Stomach smooth muscle (tissue), 2 donors: Measurements from ENCODE around the gene FAM114A2.

Source experiments
- H3K27ac ChIP-seq: one replicate; pipeline ENCODE4 v1.7.0; 2013; ENCODE audit warnings: mild to moderate bottlenecking, low read length, inconsistent platforms
- H3K27me3 ChIP-seq, 2 donors: one replicate each; pipeline ENCODE4 v1.7.0; 2013; ENCODE audit warnings: low read length in 2 of 2; ENCODE audit not compliant: insufficient read depth in 2 of 2, control insufficient read depth in 1 of 2
- H3K36me3 ChIP-seq, 2 donors: one replicate each; pipeline ENCODE4 v1.7.0; 2013; ENCODE audit warnings: low read length in 2 of 2; ENCODE audit not compliant: control insufficient read depth in 2 of 2, insufficient read depth in 2 of 2
- H3K4me1 ChIP-seq: one replicate; pipeline ENCODE4 v1.7.0; 2013; ENCODE audit warnings: low read length; ENCODE audit not compliant: control insufficient read depth, insufficient read depth
- H3K4me3 ChIP-seq, 2 donors: one replicate each; pipeline ENCODE4 v1.7.0; 2013; ENCODE audit warnings: low read length in 2 of 2
- H3K9ac ChIP-seq, 2 donors: one replicate each; pipeline ENCODE4 v1.7.0; 2013; ENCODE audit warnings: low read length in 2 of 2, mild to moderate bottlenecking in 1 of 2
- H3K9me3 ChIP-seq, 2 donors: one replicate each; pipeline ENCODE4 v1.7.0; 2013; ENCODE audit warnings: low read length in 2 of 2; ENCODE audit not compliant: control insufficient read depth in 2 of 2
- donor health status: healthy.
- donor health status: Pancreatic carcinoma.

The FAM114A2 gene

DNA sequence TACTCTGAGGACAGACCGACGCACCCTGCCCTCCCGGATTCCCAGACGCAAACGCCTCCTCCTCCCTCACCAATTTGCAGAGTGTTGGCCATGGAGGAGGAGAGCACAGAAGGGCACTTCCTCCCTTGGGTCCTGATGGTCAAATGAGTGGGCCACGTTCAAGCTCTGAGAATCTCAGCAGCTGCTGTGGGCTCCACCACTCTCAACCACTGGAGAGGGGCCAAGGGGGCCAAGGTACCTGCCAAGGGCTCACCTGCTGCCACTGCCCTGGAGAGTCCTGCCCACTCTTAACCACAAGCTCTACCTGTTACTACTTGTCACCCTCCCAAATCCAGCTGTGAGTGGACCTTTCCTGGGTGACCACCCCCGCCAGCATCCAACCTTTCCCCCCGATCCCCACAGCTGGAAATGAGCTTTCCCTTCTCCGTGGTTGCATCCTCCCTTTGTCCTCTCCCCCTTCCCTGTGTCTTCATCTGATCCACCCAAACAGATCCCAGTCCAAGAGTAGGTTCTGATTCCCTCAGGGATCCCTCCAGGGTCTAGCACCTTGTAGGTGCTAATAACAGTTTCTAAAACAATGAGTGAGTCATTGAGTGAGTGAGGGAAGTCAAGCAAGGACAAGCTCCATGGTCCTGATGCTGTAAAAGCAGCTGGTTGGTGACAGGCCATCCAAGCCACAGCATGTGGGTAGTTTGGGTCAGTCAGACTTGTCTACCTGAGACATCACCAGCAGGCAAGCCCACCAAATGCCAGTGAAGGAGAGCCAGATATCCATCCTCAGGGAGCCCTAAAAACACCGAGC is 69.7 kb downstream of the FAM114A2 start:
- Histone ChIP-seq H3K9ac (no peak overlapping the region), H3K27ac (no peak overlapping the region), H3K9me3 (no peaks in the 10 kb centered on the region), H3K4me3 (no peak overlapping the region), H3K27me3 (peaks cover 0 to 2% of the 10 kb centered on the region in 2 donors), H3K36me3 (no peaks in the 10 kb centered on the region), H3K4me1 (no peaks in the 10 kb centered on the region)

DNA sequence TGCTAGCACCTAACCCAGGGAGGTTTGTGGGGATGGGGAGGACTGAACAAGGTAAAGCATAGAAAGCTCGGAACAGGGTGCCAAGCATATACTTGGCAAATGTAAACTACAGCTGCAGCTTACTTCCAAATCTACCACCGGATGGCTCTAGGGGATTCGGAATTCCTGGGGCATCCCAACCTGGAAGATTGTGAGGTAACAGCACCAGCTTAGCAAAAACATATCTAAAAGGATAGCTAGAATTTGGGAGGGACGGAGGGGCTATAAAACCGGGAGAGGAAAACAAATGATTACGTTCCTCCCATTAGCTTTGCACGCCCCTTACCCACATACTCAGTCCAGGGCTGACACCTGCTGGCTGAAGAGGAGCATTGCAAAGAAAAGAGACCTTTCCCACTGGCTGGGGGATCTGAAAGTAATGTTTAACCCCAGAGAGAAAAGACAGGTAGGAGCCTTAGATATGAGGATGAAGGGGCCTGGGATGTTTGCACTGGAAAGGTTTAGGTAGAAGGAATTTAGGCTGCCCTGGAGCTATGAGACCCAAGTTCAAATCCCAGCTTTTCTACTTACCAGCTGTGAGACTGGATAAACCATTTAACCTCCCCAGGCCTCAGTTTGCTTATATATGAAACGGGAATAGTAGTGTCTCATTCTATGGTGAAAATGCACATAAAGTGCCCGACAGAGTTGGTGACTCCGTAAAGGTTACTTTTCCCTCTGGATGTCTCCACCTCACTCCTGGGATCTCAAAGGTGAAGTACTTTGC is 73.6 kb downstream of the FAM114A2 start:
- peaks cover 0 to 2% of the 10 kb centered on the region in 2 donors for H3K27me3 ChIP-seq
- H3K4me3 ChIP-seq: peak overlapping the region; percentile 35 to 46
- no peaks in the 10 kb centered on the region for H3K36me3 ChIP-seq
- no peaks in the 10 kb centered on the region for H3K9me3 ChIP-seq
- no peak overlapping the region for H3K27ac ChIP-seq
- no peaks in the 10 kb centered on the region for H3K4me1 ChIP-seq
- no peak overlapping the region for H3K9ac ChIP-seq

DNA sequence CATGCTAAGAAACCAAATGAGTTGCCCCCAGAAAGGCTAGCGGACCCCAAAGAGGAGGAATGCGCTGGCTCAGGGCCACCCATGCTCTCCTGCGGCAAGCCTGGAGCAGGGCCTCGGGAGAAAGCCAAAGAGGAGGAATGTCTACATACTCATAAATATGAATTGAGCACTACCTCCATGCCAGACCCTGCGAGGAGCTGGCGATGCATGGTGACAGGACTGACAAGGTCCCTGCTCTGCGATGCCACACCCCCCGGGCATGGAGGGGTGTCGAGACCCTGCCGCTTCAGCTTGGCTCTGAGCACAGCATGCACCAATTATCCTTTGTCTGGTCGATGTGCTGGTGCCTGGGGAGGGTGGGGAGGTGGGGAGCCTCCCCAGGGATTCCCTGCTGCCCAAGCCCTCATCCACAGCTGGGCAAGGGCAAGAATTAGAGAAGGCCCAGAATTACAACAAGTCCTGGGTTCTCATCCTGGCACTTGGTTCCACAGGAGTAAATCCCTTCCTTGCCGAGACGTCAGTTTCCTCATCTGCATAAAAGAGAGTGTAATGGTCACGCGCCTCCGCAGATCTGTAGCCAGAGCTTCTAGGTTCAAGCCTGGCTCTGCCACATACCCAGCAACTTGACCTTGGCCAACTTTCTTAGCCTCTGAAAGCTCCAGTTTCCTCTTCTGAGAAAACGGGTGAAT is 74.4 kb downstream of the FAM114A2 start:
- Histone ChIP-seq H3K4me1 (peaks cover 4% of the 10 kb centered on the region), H3K4me3 (no peak overlapping the region), H3K27me3 (peaks cover 0 to 2% of the 10 kb centered on the region in 2 donors), H3K9ac (no peak overlapping the region), H3K27ac (no peak overlapping the region), H3K9me3 (no peaks in the 10 kb centered on the region), H3K36me3 (no peaks in the 10 kb centered on the region)

- peaks cover 6% of the 10 kb centered on the region for H3K4me1 ChIP-seq
- no peaks in the 10 kb centered on the region for H3K9me3 ChIP-seq
- no peaks in the 10 kb centered on the region for H3K36me3 ChIP-seq
- H3K9ac ChIP-seq: no peak overlapping the region
- peaks cover 0 to under 1% of the 10 kb centered on the region in 2 donors for H3K27me3 ChIP-seq
- H3K4me3 ChIP-seq: no peak overlapping the region
- H3K27ac ChIP-seq: no peak overlapping the region
Measured at GRCh38 chr5:153960269-153961215, 78.2 kb downstream of the FAM114A2 start.

- Histone ChIP-seq H3K9ac (no peak overlapping the region), H3K4me3 (no peak overlapping the region), H3K27me3 (no peaks in the 10 kb centered on the region), H3K27ac (no peak overlapping the region), H3K36me3 (no peaks in the 10 kb centered on the region), H3K9me3 (no peaks in the 10 kb centered on the region), H3K4me1 (peaks cover 6% of the 10 kb centered on the region)
Measured at GRCh38 chr5:153959134-153959957, 79.4 kb downstream of the FAM114A2 start.

- Histone ChIP-seq H3K27ac (no peak overlapping the region), H3K4me3 (no peak overlapping the region), H3K9ac (no peak overlapping the region), H3K9me3 (no peaks in the 10 kb centered on the region), H3K36me3 (no peaks in the 10 kb centered on the region), H3K27me3 (no peaks in the 10 kb centered on the region), H3K4me1 (peaks cover 6% of the 10 kb centered on the region)
Measured at GRCh38 chr5:153957205-153957604, 81.5 kb downstream of the FAM114A2 start.

GRCh38 chr5:153953411-153953810 is 85.3 kb downstream of the FAM114A2 start:
- H3K4me3 ChIP-seq: no peak overlapping the region
- H3K27me3 ChIP-seq: no peaks in the 10 kb centered on the region
- no peaks in the 10 kb centered on the region for H3K9me3 ChIP-seq
- H3K9ac ChIP-seq: no peak overlapping the region
- no peak overlapping the region for H3K27ac ChIP-seq
- H3K4me1 ChIP-seq: no peaks in the 10 kb centered on the region
- no peaks in the 10 kb centered on the region for H3K36me3 ChIP-seq

GRCh38 chr5:153952893-153953292 is 85.8 kb downstream of the FAM114A2 start:
- H3K9me3 ChIP-seq: no peaks in the 10 kb centered on the region
- H3K27me3 ChIP-seq: no peaks in the 10 kb centered on the region
- H3K4me3 ChIP-seq: no peak overlapping the region
- no peaks in the 10 kb centered on the region for H3K4me1 ChIP-seq
- H3K27ac ChIP-seq: no peak overlapping the region
- no peaks in the 10 kb centered on the region for H3K36me3 ChIP-seq
- H3K9ac ChIP-seq: no peak overlapping the region

DNA sequence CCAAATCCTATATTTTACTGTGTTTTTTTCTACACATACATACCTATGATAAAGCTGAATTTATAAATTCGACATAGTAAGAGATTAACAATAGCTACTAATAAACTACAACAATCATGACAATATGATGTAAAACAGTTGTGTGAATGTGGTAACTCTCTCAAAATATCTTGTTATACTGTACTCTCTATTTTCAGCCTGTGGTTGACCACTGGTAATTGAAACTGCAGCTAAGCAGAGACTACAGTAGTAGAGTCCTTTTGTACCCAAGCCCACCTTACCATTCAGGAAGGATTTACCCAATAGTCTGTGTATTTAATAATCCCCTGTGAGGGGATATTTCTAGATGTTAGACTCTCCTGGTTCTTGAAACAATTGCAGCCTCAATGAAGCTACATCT is 86.7 kb downstream of the FAM114A2 start:
- Histone ChIP-seq H3K9me3 (no peaks in the 10 kb centered on the region), H3K27ac (no peak overlapping the region)

More for the DNA sequence above, 86.7 kb downstream of the FAM114A2 start:
- H3K4me3 ChIP-seq: no peak overlapping the region
- no peaks in the 10 kb centered on the region for H3K27me3 ChIP-seq
- H3K36me3 ChIP-seq: no peaks in the 10 kb centered on the region
- H3K4me1 ChIP-seq: no peaks in the 10 kb centered on the region
- H3K9ac ChIP-seq: no peak overlapping the region
